Thoracic aorta (tissue), 2 donors: Measurements from ENCODE around the gene OR2B2. TPM values are rescaled to one million over a fixed set of nuclear protein-coding genes. Genes with fewer than 3 reads are reported as not detected.

Source experiments
- ATAC-seq: fragments of 150-250 bp; one replicate; pipeline ENCODE4 v1.8.0; 2017; ENCODE audit warnings: low read depth; ENCODE audit not compliant: insufficient number of reproducible peaks, low FRiP score
- DNase-seq: peaks from one replicate; pipeline ENCODE4 v3.0.0-alpha.2; 2020; ENCODE audit warnings: low spot score
- H3K27ac ChIP-seq, 2 donors: fragments of 200-600 bp; sonication (generic); 1 replicate in 1 of 2; 2 replicates in 1 of 2; pipeline ENCODE4 v1.5.1; 2016; ENCODE audit warnings: mild to moderate bottlenecking in 2 of 2, moderate library complexity in 2 of 2
- H3K27me3 ChIP-seq: fragments of 200-600 bp; sonication (generic); replicated peaks from 2 replicates; pipeline ENCODE4 v1.6.0; 2016; ENCODE audit warnings: mild to moderate bottlenecking; ENCODE audit not compliant: insufficient read depth
- H3K36me3 ChIP-seq: fragments of 200-600 bp; sonication (generic); one replicate; pipeline ENCODE4 v1.5.1; 2016
- H3K4me1 ChIP-seq, 2 donors: fragments of 200-600 bp; sonication (generic); 1 replicate in 1 of 2; 2 replicates in 1 of 2; pipeline versions ENCODE4 v1.5.1 to v1.6.0; 2016; ENCODE audit warnings: low read depth in 2 of 2, mild to moderate bottlenecking in 1 of 2; ENCODE audit not compliant: control insufficient read depth in 1 of 2
- H3K4me3 ChIP-seq: fragments of 200-600 bp; sonication (generic); 2 replicates; pipeline ENCODE4 v1.5.1; 2016; ENCODE audit warnings: mild to moderate bottlenecking
- H3K9me3 ChIP-seq: fragments of 200-600 bp; sonication (generic); 2 replicates; pipeline ENCODE4 v1.5.1; 2016
- total RNA-seq, 2 donors: library from RNA; depleted of rRNA; stranded (reverse); fragments of >200 nt; gene quantifications; one replicate each; pipeline versions ENCODE4 v1.1.0 to v1.2.3, GENCODE V29; 2016
- TF ChIP-seq, protein P1 (sequence below): fragments of 200-600 bp; sonication (generic); IDR thresholded peaks from one replicate; pipeline ENCODE4 v1.5.1; 2019; ENCODE audit warnings: antibody characterized with exemption

OR2B2 gene
- total RNA-seq, 2 donors from 2014 or later = not detected

DNA sequence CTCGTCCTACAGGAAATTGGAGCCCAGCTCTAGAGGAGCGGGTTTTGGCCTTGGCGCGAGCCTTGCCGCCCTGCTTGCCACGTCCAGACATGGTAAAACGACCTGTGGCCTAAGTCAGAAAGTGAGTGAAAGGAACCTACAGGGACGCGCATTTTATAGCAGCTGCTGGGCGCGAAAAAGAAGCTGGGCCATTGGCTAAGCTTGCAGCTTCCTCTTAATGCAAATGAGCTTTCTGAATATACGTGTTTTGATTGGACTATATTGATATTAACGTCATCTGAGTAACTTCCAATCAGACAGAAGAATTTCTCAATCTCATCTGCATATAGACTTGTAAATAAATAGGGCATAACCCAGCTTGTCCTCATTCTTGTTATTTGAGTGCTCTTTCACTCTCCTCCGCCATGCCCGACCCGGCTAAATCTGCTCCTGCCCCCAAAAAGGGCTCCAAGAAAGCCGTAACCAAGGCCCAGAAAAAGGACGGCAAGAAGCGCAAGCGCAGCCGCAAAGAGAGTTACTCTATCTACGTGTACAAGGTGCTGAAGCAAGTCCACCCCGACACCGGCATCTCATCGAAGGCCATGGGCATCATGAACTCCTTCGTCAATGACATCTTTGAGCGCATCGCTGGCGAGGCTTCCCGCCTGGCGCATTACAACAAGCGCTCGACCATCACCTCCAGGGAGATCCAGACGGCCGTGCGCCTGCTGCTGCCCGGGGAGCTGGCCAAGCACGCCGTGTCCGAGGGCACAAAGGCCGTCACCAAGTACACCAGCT is 18.9 kb downstream of the OR2B2 start:
- Histone ChIP-seq H3K27ac (peak overlapping the region in 1 of 2 donors; percentile 35), H3K4me3 (peak overlapping the region; percentile 85), H3K4me1 (peaks cover 0 to 28% of the 10 kb centered on the region in 2 donors), H3K36me3 (no peaks in the 10 kb centered on the region), H3K27me3 (no peaks in the 10 kb centered on the region), H3K9me3 (no peaks in the 10 kb centered on the region)
- DNase-seq (no peak), ATAC-seq (peak; percentile 70)
- TF ChIP-seq, protein P1, sequence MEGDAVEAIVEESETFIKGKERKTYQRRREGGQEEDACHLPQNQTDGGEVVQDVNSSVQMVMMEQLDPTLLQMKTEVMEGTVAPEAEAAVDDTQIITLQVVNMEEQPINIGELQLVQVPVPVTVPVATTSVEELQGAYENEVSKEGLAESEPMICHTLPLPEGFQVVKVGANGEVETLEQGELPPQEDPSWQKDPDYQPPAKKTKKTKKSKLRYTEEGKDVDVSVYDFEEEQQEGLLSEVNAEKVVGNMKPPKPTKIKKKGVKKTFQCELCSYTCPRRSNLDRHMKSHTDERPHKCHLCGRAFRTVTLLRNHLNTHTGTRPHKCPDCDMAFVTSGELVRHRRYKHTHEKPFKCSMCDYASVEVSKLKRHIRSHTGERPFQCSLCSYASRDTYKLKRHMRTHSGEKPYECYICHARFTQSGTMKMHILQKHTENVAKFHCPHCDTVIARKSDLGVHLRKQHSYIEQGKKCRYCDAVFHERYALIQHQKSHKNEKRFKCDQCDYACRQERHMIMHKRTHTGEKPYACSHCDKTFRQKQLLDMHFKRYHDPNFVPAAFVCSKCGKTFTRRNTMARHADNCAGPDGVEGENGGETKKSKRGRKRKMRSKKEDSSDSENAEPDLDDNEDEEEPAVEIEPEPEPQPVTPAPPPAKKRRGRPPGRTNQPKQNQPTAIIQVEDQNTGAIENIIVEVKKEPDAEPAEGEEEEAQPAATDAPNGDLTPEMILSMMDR = no peak

- no peaks in the 10 kb centered on the region for H3K27me3 ChIP-seq
- ATAC-seq (no peak), DNase-seq (no peak)
- TF ChIP-seq, protein P1 = no peak
- peaks cover 0 to 28% of the 10 kb centered on the region in 2 donors for H3K4me1 ChIP-seq
- H3K4me3 ChIP-seq = peak overlapping the region; percentile 85
- H3K36me3 ChIP-seq = no peaks in the 10 kb centered on the region
- H3K27ac ChIP-seq = no peak overlapping the region
- no peaks in the 10 kb centered on the region for H3K9me3 ChIP-seq
Measured at GRCh38 chr6:27892649-27893058, 19.5 kb downstream of the OR2B2 start.

DNA sequence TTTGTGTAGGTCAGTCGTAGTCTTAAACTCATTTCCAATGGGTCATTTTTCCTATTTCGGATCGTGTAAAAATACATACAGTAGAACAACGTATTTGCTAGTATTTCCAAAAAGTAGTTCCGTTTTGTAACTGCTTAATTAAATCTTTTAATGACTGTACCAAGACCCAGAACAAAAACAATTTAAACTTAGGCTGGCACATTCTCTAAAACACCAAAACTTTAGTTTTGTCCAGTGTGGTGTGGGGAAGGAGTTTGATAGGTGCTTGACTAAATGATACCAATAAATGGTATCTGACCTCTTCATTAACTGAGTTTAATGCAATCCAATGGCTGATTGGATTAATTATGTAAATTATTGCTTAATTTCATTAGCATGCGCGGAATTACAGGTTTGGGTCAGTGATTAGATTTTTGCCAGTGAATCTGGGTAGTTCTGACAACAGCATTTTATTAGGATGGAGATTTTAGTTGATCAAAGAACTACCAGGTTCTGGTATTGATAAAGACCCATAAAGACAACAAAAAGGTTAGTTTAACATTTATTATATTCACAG is 20.8 kb downstream of the OR2B2 start:
- Histone ChIP-seq H3K27me3 (no peaks in the 10 kb centered on the region), H3K4me3 (no peak overlapping the region), H3K9me3 (no peaks in the 10 kb centered on the region), H3K4me1 (peaks cover 0 to 28% of the 10 kb centered on the region in 2 donors), H3K27ac (no peak overlapping the region), H3K36me3 (no peaks in the 10 kb centered on the region)
- DNase-seq = no peak
- TF ChIP-seq, protein P1 = no peak
- ATAC-seq = no peak

GRCh38 chr6:27890445-27891319 is 21.5 kb downstream of the OR2B2 start:
- no peak overlapping the region for H3K27ac ChIP-seq
- no peaks in the 10 kb centered on the region for H3K9me3 ChIP-seq
- no peaks in the 10 kb centered on the region for H3K36me3 ChIP-seq
- no peaks in the 10 kb centered on the region for H3K27me3 ChIP-seq
- H3K4me1 ChIP-seq = peaks cover 0 to 28% of the 10 kb centered on the region in 2 donors
- ATAC-seq = no peak
- peak overlapping the region; percentile 55 for H3K4me3 ChIP-seq
- no peak for DNase-seq
- TF ChIP-seq, protein P1 = no peak
